HepG2 (cell line): Measurements from ENCODE around the gene RSPH4A. TPM values are rescaled to one million over a fixed set of nuclear protein-coding genes. Genes with fewer than 3 reads are reported as not detected.

Source experiments
- ATF3 ChIP-seq: sonication (generic); formaldehyde crosslinking; IDR thresholded peaks from 2 replicates; pipeline ENCODE4 v1.4.0; 2020; ENCODE audit warnings: missing genetic modification reagents
- CEBPZ ChIP-seq: IDR thresholded peaks from 2 replicates; pipeline ENCODE4 v1.6.1; 2012; ENCODE audit warnings: low read length, improper control_type of control experiment
- DZIP1 ChIP-seq: sonication (generic); formaldehyde crosslinking; IDR thresholded peaks from 2 replicates; pipeline ENCODE4 v1.5.0; 2020; ENCODE audit warnings: mild to moderate bottlenecking, missing genetic modification reagents
- EP300 ChIP-seq, 3 experiments: sonication (generic) in 1 of 3; formaldehyde crosslinking in 1 of 3; IDR thresholded peaks; 2 replicates each; pipeline versions ENCODE4 v1.5.1 to v1.6.1; 2011 to 2020; ENCODE audit warnings: low read depth in 2 of 3, low read length in 2 of 3, borderline replicate concordance in 1 of 3, improper control_type of control experiment in 1 of 3, mild to moderate bottlenecking in 1 of 3, missing genetic modification reagents in 1 of 3, moderate library complexity in 1 of 3
- GATA4 ChIP-seq: sonication (generic); IDR thresholded peaks from 2 replicates; pipeline ENCODE4 v1.6.1; 2016; ENCODE audit warnings: antibody characterized with exemption, low read depth, borderline replicate concordance
- HMGXB3 ChIP-seq: sonication (generic); formaldehyde crosslinking; IDR thresholded peaks from 2 replicates; pipeline ENCODE4 v1.4.0; 2020; ENCODE audit warnings: missing genetic modification reagents, borderline replicate concordance
- NR3C1 ChIP-seq: sonication (generic); formaldehyde crosslinking; IDR thresholded peaks from 2 replicates; pipeline ENCODE4 v1.4.0; 2020; ENCODE audit warnings: missing genetic modification reagents
- SP140L ChIP-seq: sonication (generic); formaldehyde crosslinking; IDR thresholded peaks from 2 replicates; pipeline ENCODE4 v1.4.0; 2020; ENCODE audit warnings: missing genetic modification reagents, borderline replicate concordance
- TBX3 ChIP-seq: fragments of 450-650 bp; IDR thresholded peaks from 2 replicates; pipeline ENCODE4 v1.6.1; 2017; ENCODE audit warnings: antibody characterized with exemption, mild to moderate bottlenecking, inconsistent platforms, borderline replicate concordance
- TFDP2 ChIP-seq: sonication (generic); formaldehyde crosslinking; IDR thresholded peaks from 2 replicates; pipeline ENCODE4 v1.4.0; 2020; ENCODE audit warnings: missing genetic modification reagents
- ZBTB1 ChIP-seq: sonication (generic); formaldehyde crosslinking; IDR thresholded peaks from 2 replicates; pipeline ENCODE4 v1.4.0; 2020; ENCODE audit warnings: missing genetic modification reagents, borderline replicate concordance
- ZBTB21 ChIP-seq: sonication (generic); formaldehyde crosslinking; IDR thresholded peaks from 2 replicates; pipeline ENCODE4 v1.4.0; 2020; ENCODE audit warnings: missing genetic modification reagents
- ZBTB7A ChIP-seq: sonication (generic); formaldehyde crosslinking; IDR thresholded peaks from 2 replicates; pipeline ENCODE4 v1.8.0; 2022; ENCODE audit warnings: mild to moderate bottlenecking, missing genetic modification reagents
- ZNF563 ChIP-seq: sonication (generic); formaldehyde crosslinking; IDR thresholded peaks from 2 replicates; pipeline ENCODE4 v1.8.0; 2022; ENCODE audit warnings: mild to moderate bottlenecking, moderate library complexity, missing genetic modification reagents
- polyA plus RNA-seq, 8 experiments: library from polyadenylated mRNA; depleted of rRNA in 3 of 8; stranded (reverse) in 7 of 8; unstranded in 1 of 8; fragments of >200 nt; fragmentation: Illumina TruSeq in 4 of 8; extraction: Trizol in 4 of 8; gene quantifications; 2 replicates each; pipeline versions ENCODE4 v1.2.1 to v1.2.3, GENCODE V29; 2011 to 2016; ENCODE audit warnings: low read depth in 4 of 8, missing spikeins in 1 of 8, mixed read lengths in 1 of 8; ENCODE audit not compliant: insufficient read depth in 1 of 8
- total RNA-seq, 5 experiments: library from RNA; depleted of rRNA; stranded (reverse); fragments of >200 nt; fragmentation: Illumina TruSeq; extraction: Trizol; gene quantifications; 2 replicates each; pipeline ENCODE4 v1.2.3, GENCODE V29; 2016; ENCODE audit warnings: low read depth in 1 of 5

Gene RSPH4A
- total and polyA plus RNA-seq, 2 of the 13 experiments (the other 11 are each of a cell fraction or from before 2014, with no cell fraction given), result 0.24 to 0.40 TPM

GRCh38 chr6:116570856-116571682 is 45.2 kb upstream of the RSPH4A start, which contains the start of gene RWDD1 (continued):
- TF ChIP-seq DZIP1 (peak; percentile 80; the same call in 1 of the 2 replicates), ZNF563 (CRISPR knock-in tag) (peak; percentile 95), ZBTB1 (CRISPR knock-in tag) (no peak), TFDP2 (CRISPR knock-in tag) (peak; percentile 85), CEBPZ (no peak), SP140L (no peak; the same call in 1 of the 2 replicates), ATF3 (no peak; the same call in 1 of the 2 replicates), NR3C1 (CRISPR knock-in tag) (no peak), GATA4 (peak; percentile 80; the same call in 1 of the 2 replicates), HMGXB3 (CRISPR knock-in tag) (peak; percentile 93; the same call in 1 of the 2 replicates), EP300 (IDR thresholded peaks at IDR 0.05; ENCODE audit: low read depth in 2 of 2, low read length in 2 of 2) (peak; percentile 35 to 43; a peak in 3 of 4 replicates), EP300 (CRISPR knock-in tag; IDR thresholded peaks at IDR 0.05; ENCODE audit: borderline replicate concordance) (peak; percentile 41), TBX3 (peak; percentile 86), ZBTB21 (peak; percentile 71), ZBTB7A (CRISPR knock-in tag) (peak; percentile 66)
